Fibroblast of pulmonary artery (primary cell): Measurements from ENCODE around the gene ZIC1.
A peak's percentile ranks its signal among the peaks of the same experiment; 100 is the strongest.

ENCODE experiments used
- DNase-seq: peaks from one replicate; pipeline ENCODE4 v3.0.0-alpha.2; 2010; ENCODE audit warnings: low read depth
- H3K4me3 ChIP-seq: replicated peaks from 2 replicates; pipeline ENCODE4 v1.5.1; 2011; ENCODE audit warnings: low read depth, mild to moderate bottlenecking, control low read depth, low read length, moderate library complexity
- TF ChIP-seq, protein P1 (sequence below): IDR thresholded peaks from 2 replicates; pipeline ENCODE4 v1.5.1; 2011; ENCODE audit warnings: mild to moderate bottlenecking, control low read depth, low read length, inconsistent platforms; ENCODE audit errors: missing control alignments

The ZIC1 gene

GRCh38 chr3:147410526-147411237 is 1.5 kb downstream of the ZIC1 start:
- H3K4me3 ChIP-seq, result peak overlapping the region; percentile 30
- DNase-seq, result peak; percentile 29
- TF ChIP-seq, protein P1, sequence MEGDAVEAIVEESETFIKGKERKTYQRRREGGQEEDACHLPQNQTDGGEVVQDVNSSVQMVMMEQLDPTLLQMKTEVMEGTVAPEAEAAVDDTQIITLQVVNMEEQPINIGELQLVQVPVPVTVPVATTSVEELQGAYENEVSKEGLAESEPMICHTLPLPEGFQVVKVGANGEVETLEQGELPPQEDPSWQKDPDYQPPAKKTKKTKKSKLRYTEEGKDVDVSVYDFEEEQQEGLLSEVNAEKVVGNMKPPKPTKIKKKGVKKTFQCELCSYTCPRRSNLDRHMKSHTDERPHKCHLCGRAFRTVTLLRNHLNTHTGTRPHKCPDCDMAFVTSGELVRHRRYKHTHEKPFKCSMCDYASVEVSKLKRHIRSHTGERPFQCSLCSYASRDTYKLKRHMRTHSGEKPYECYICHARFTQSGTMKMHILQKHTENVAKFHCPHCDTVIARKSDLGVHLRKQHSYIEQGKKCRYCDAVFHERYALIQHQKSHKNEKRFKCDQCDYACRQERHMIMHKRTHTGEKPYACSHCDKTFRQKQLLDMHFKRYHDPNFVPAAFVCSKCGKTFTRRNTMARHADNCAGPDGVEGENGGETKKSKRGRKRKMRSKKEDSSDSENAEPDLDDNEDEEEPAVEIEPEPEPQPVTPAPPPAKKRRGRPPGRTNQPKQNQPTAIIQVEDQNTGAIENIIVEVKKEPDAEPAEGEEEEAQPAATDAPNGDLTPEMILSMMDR, result no peak

- peak overlapping the region; percentile 30 for H3K4me3 ChIP-seq
- DNase-seq, result peak; percentile 35
- TF ChIP-seq, protein P1, result no peak
These were observed 2.2 kb downstream of the ZIC1 start for GRCh38 chr3:147411238-147411814.

- TF ChIP-seq, protein P1, result no peak
- no peak for DNase-seq
These were observed 2.7 kb downstream of the ZIC1 start for GRCh38 chr3:147411815-147412241.

GRCh38 chr3:147412261-147412916 is 3.2 kb downstream of the ZIC1 start:
- TF ChIP-seq, protein P1, result no peak

More at GRCh38 chr3:147411815-147412241, 2.7 kb downstream of the ZIC1 start:
- no peak overlapping the region for H3K4me3 ChIP-seq

DNA sequence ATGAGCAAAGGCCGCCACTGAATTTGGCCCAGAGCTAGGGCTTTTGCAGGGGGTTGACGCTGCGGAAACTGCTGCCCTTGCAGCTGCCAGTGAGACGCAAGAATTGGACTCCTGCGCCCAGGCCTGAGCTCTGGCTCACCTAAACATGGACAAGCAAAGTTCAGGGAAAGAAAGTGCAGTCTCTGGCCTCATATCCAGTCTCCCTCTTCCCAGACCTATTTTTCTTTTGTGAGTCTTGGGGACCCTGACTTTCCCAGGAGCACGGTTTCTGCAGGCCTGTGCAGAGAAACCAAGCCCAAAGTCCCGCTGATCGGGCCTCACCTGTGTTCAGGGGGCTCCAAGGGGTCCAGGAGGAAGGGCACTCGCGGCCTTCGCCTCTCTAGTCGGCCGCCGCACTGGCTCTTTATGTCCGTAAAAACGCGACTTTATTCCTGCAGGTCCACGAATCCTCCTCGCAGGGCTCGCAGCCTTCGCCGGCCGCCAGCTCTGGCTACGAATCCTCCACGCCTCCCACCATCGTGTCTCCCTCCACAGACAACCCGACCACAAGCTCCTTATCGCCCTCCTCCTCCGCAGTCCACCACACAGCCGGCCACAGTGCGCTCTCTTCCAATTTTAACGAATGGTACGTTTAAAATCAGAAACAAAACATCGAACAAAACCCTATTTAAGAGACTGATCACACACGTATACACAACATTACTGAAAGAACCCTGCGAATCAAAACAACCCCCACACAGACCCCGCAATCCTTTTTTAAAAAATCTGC is 3.9 kb downstream of the ZIC1 start:
- peak overlapping the region; percentile 19 for H3K4me3 ChIP-seq
- DNase-seq, result no peak
- TF ChIP-seq, protein P1, result no peak

More at GRCh38 chr3:147412261-147412916, 3.2 kb downstream of the ZIC1 start:
- no peak for DNase-seq
- no peak overlapping the region for H3K4me3 ChIP-seq

GRCh38 chr3:147413686-147414389 is 4.7 kb downstream of the ZIC1 start:
- TF ChIP-seq, protein P1, result no peak
- no peak for DNase-seq
- H3K4me3 ChIP-seq, result peak overlapping the region; percentile 19
